ENCODE results near the gene MYBPC3.

GRCh38 chr11:47384498-47384897, 32.0 kb upstream of the MYBPC3 start:
- TF ChIP-seq REST (IDR thresholded peaks at IDR 0.05) (no peak), POLR2A (IDR thresholded peaks at IDR 0.05; ENCODE audit: low read length) (no peak), MAFK (IDR thresholded peaks at IDR 0.05; ENCODE audit: partially characterized antibody) (no peak), RNF2 (IDR thresholded peaks at IDR 0.05; ENCODE audit: borderline replicate concordance, low read depth) (no peak), CHD4 (IDR thresholded peaks at IDR 0.05; ENCODE audit: borderline replicate concordance) (no peak), PBX3 (IDR thresholded peaks at IDR 0.05) (no peak), CTCF (IDR thresholded peaks at IDR 0.05) (no peak), JUN (IDR thresholded peaks at IDR 0.05) (no peak), KDM1A (IDR thresholded peaks at IDR 0.05; ENCODE audit: low read depth) (no peak), MYC (IDR thresholded peaks at IDR 0.05; ENCODE audit: borderline replicate concordance, low read length) (no peak), ZFP36 (IDR thresholded peaks at IDR 0.05; ENCODE audit: borderline replicate concordance, partially characterized antibody) (no peak), BHLHE40 (IDR thresholded peaks at IDR 0.05; ENCODE audit: low read depth, low read length) (no peak), PHF8 (IDR thresholded peaks at IDR 0.05; ENCODE audit: borderline replicate concordance, low read depth) (no peak), FOSB (CRISPR knock-in tag; IDR thresholded peaks at IDR 0.05) (no peak)
